HG03520 (cell line): ENCODE results near the gene EXT2.

Source experiments
- ATAC-seq: cut with Tn5 transposase; IDR thresholded peaks from one replicate; pipeline ENCODE4 v1.9.1; 2021; ENCODE audit warnings: mild to moderate bottlenecking, moderate library complexity; ENCODE audit not compliant: unreplicated experiment

Gene EXT2

DNA sequence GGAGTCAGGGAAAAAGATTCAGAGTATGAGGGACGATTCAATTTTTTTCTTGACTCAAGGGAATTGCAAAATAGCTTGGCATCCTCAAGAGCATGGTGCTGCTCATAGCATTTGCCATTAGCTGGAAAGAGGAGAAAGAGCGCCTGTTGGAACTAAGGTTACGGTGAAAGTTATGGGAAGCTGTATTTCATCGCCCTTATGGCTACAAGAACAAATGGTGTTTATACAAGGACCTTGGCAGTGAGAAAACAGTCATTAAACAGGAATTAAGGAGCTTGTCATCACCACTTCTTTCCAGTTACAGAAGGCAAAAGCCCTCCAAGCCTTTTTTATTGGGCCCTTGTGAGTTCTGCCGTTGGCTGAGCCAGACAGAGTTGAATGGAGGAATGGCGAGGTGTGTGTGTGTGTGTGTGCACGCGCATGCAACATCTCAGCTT lies 140.3 kb downstream of the EXT2 start:
- no peak for ATAC-seq

GRCh38 chr11:44236296-44236695 lies 140.8 kb downstream of the EXT2 start:
- no peak for ATAC-seq

GRCh38 chr11:44237156-44237555 lies 141.7 kb downstream of the EXT2 start:
- ATAC-seq, result no peak

- no peak for ATAC-seq
Measured at GRCh38 chr11:44241851-44242250, 146.4 kb downstream of the EXT2 start.

- no peak for ATAC-seq
Measured at GRCh38 chr11:44243086-44243485, 147.6 kb downstream of the EXT2 start.

DNA sequence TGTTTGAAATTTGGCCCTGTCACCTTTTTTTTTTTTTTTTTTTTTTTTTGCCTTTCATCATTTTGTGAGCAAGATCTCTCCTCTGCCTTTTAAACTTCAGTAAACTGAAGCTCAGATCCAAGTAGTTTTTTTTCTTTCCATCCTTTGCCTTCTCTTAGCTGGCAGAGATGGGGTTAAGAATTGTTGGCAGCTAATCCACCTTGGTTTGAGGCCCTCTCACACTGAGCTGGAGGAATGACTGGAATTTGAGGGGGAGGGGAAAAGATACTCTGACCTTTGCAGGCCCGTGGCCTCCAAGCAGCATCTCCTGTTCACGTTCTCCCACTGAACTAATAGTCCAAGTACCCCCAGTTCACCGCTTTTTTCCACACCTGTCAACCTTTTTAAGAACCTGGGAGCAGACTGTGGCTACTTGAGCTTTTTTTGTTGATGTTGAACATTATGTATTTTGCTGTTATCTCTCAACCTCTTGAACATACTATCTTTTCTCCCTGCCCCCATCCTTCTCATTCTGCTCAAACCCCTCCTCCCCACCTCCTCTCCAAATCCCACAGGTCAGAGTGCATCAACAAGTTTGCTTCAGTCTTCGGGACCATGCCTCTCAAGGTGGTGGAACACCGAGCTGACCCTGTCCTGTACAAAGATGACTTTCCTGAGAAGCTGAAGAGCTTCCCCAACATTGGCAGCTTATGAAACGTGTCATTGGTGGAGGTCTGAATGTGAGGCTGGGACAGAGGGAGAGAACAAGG lies 148.3 kb downstream of the EXT2 start:
- no peak for ATAC-seq

GRCh38 chr11:44244639-44245310 lies 149.3 kb downstream of the EXT2 start:
- no peak for ATAC-seq

DNA sequence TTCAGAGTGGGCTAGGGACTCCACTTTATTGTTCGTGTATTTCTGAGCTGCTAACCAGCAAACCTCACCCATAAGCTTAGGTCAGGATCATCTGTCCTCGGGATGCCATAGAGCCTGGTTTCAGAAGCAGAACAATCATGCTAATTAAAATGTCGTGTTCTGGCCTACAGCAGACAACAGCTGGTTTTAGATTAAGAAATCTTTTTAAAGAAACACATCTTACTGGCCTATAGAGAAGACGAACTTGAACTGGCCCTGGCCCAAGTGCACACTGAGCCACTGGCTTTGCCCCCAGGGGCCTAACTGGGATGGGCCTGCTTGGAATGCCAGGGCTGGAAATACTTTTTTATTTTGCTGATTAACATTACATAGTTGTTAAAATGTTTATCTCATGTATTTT lies 151.2 kb downstream of the EXT2 start:
- ATAC-seq, result no peak

DNA sequence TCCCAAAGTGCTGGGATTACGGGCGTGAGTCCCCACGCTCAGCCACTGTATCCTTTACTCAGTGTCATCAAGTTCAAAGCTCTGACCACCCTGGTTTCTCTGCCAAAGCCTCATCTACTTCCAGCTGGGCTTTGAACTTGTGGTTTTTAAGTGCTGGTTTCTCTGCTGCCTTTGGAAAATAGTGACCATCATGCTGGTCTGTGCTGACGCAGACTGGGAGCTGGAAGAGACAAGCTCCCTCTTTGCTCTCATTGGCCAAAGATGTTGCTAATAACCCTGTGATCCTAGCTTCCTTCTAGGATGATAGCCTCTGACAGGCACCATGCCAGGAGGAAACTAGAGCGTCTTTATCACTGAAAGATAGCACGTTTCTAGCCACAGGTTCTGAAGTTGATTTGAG lies 152.0 kb downstream of the EXT2 start:
- no peak for ATAC-seq

- no peak for ATAC-seq
Measured at GRCh38 chr11:44248109-44248508, 152.6 kb downstream of the EXT2 start.

DNA sequence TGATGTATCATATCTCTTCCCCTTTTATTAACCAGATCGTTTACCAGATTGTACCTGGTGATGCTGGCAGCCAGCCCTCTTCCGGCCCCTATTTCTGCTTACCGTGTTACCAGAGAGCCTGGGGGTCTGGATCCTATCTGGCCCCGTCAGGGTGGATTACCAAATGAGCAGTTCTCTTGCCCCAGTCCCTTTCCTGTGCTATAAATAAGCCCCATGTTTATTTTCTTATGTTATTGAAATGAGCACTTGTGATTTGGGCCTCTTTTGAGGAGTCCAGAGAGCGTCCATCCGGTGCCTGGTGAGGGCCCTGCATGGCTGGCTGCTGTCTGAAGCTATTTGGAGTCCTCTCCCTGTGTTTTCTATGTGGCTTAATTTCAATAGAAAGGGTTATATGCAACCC lies 154.9 kb downstream of the EXT2 start:
- no peak for ATAC-seq

GRCh38 chr11:44252999-44253602 lies 157.6 kb downstream of the EXT2 start:
- no peak for ATAC-seq

GRCh38 chr11:44255406-44256071 lies 160.1 kb downstream of the EXT2 start:
- no peak for ATAC-seq

- ATAC-seq, result no peak
Measured at GRCh38 chr11:44256673-44257291, 161.3 kb downstream of the EXT2 start.

DNA sequence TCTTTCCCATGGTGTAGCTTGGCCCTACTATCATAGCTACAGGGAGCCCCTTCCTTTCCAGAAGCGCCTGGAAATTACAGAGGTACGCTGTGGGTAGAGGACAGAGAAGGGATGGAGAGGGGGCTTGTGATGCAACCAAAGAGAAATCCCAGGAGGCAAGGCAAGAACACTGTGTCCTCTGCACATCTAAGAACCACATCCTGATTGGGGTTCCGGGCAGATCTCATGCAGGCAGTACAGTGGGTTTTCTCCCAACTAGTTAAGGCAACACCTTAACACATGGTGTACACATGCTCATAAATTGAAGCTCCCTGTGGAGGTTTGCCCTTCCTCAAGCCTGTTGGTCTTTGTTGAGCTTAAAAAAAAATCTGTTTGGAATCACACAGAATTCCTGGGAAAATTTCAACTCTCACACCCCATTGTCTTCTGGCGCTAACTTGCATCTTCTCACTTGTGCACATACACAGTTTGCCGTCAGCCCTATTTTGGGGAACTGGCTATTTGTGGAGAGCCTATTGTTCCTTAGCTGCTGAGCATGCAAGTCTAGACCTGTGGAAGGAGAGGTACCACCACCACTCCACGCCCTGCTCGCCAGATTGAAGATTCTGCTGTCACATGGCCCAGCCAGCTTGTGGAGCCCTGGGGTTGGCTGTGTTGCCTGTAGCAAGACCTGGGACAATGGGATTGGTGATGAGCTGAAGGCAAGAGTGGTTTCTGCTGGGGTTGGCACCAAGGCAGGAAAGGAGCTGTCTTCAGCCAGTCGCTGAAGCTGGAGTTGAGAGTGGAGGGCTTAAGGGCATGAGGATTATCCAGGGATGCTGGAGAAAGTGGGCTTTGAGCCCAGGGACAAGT lies 162.1 kb downstream of the EXT2 start:
- ATAC-seq, result no peak

- ATAC-seq, result no peak
Measured at GRCh38 chr11:44258190-44258489, 162.7 kb downstream of the EXT2 start.

GRCh38 chr11:44258839-44259420 lies 163.5 kb downstream of the EXT2 start:
- no peak for ATAC-seq

DNA sequence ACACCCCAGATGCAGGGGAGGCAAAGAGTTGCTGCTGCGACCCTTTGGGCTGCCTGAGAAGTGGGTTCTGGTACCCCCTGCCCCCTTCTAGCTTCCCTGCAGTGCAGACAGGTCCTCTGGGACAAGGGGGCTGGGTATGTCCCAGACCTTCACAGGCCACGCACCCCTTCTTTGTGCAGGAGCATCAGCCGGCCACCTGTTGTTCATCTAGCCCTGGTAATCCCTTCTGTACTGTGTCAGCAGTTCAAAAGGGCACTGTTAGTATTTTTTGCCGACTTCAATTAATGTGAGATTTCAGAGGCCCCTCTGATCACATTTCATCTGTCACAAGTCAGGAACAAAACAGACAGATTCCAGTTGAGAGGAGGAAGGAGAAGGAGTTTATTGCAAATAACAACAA lies 164.6 kb downstream of the EXT2 start:
- no peak for ATAC-seq

DNA sequence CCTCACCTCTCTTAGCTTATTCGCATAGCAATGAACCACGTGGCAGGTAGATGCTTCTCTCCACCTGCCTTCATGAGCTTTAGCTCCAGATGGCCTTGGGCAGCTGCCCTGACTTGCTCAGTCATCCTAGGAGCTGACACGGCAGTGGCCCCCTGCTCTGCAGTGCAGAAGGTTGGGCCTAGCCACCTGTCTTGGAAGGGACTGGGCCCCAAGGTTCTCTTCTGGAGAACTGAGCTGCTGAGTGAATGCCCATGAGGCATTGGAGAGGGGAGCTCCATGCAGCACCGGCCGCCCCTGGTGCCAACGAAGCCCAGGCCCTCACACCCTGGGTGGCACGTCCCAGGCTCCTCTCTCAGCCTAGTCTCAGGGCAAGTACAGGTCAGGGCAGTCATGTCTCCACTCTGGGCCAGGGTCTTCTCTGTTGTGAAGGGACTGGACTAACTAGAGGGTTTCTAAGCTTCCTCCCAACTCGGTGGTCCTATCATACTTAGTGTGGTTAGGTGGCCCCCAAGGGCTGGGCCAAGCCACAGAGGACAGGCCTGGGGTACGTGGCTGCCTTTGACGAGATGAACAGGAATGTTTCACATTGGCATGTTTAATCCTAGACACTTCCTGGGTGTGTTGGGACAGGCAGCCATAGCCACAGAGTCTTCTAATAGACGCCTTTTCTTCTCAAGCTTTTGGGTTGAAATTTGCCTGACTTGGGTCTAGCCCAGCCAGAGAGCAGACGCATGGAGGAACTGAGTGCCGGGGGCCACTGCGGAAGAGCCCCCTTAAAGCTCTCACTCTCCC lies 166.5 kb downstream of the EXT2 start:
- ATAC-seq, result no peak
